Epidermal melanocyte (primary cell): ENCODE data around the gene HMGN2.

Experiments used
- DNase-seq: peaks from one replicate; pipeline ENCODE4 v3.0.0; 2011; ENCODE audit warnings: low spot score; ENCODE audit not compliant: insufficient read length

HMGN2 gene

GRCh38 chr1:26472320-26472900, at the start of gene HMGN2:
TSS of gene HMGN2 (plus strand) at chr1:26472440. CDS start at chr1:26472613, 173 bp downstream.
- DNase-seq, result peak; percentile 58

- DNase-seq, result no peak
Observed at GRCh38 chr1:26429721-26430120, 42.5 kb upstream of the HMGN2 start.

GRCh38 chr1:26431979-26432695, 40.1 kb upstream of the HMGN2 start, which contains the start of gene DHDDS:
TSS of gene DHDDS (plus strand) at chr1:26432321. CDS start at chr1:26432946, 625 bp downstream.
- DNase-seq, result peak; percentile 96

- no peak for DNase-seq
Observed at GRCh38 chr1:26432793-26433192, 39.4 kb upstream of the HMGN2 start.

GRCh38 chr1:26434161-26434752, 38.0 kb upstream of the HMGN2 start:
- DNase-seq, result no peak

- no peak for DNase-seq
Observed at GRCh38 chr1:26438041-26438440, 34.2 kb upstream of the HMGN2 start.

GRCh38 chr1:26440259-26440658, 32.0 kb upstream of the HMGN2 start:
- DNase-seq, result no peak

GRCh38 chr1:26449868-26450267, 22.4 kb upstream of the HMGN2 start:
- no peak for DNase-seq

- DNase-seq, result no peak
Observed at GRCh38 chr1:26450908-26451307, 21.3 kb upstream of the HMGN2 start.

- DNase-seq, result no peak
Observed at GRCh38 chr1:26452459-26453183, 19.6 kb upstream of the HMGN2 start.

GRCh38 chr1:26459148-26459547, 13.1 kb upstream of the HMGN2 start:
- DNase-seq, result no peak

GRCh38 chr1:26459573-26460031, 12.6 kb upstream of the HMGN2 start:
- DNase-seq, result no peak

- DNase-seq, result no peak
Observed at GRCh38 chr1:26468911-26469310, 3.3 kb upstream of the HMGN2 start.

GRCh38 chr1:26469558-26469957, 2.7 kb upstream of the HMGN2 start:
- no peak for DNase-seq

- no peak for DNase-seq
Observed at GRCh38 chr1:26470878-26471497, 1.3 kb upstream of the HMGN2 start.

GRCh38 chr1:26471498-26472319, 531 bp upstream of the HMGN2 start:
- no peak for DNase-seq

GRCh38 chr1:26472901-26473845, 933 bp downstream of the HMGN2 start:
- peak; percentile 81 for DNase-seq

- no peak for DNase-seq
Observed at GRCh38 chr1:26474818-26475217, 2.6 kb downstream of the HMGN2 start.

- DNase-seq, result no peak
Observed at GRCh38 chr1:26475989-26476388, 3.7 kb downstream of the HMGN2 start.
